HK-2 (cell line): ENCODE results near the gene FOXN3.
A peak's percentile ranks its signal among the peaks of the same experiment; 100 is the strongest.

Experiments
- DNase-seq: peaks from one replicate; pipeline ENCODE4 v3.0.0-alpha.2; 2018; ENCODE audit not compliant: unreplicated experiment

The FOXN3 gene

GRCh38 chr14:89249972-89250654, 166.9 kb downstream of the FOXN3 start:
- DNase-seq: no peak

- DNase-seq: peak; percentile 40
These were observed 167.9 kb downstream of the FOXN3 start for GRCh38 chr14:89249065-89249695.

- DNase-seq: no peak
These were observed 168.5 kb downstream of the FOXN3 start for GRCh38 chr14:89248411-89249064.

GRCh38 chr14:89247457-89248122, 169.4 kb downstream of the FOXN3 start:
- DNase-seq: no peak

- DNase-seq: no peak
These were observed 170.7 kb downstream of the FOXN3 start for GRCh38 chr14:89246290-89246689.

- no peak for DNase-seq
These were observed 171.2 kb downstream of the FOXN3 start for GRCh38 chr14:89245802-89246201.

- no peak for DNase-seq
These were observed 172.3 kb downstream of the FOXN3 start for GRCh38 chr14:89244720-89245119.

- DNase-seq: no peak
These were observed 173.3 kb downstream of the FOXN3 start for GRCh38 chr14:89243741-89244140.

GRCh38 chr14:89243286-89243685, 173.7 kb downstream of the FOXN3 start:
- no peak for DNase-seq

GRCh38 chr14:89242652-89243279, 174.3 kb downstream of the FOXN3 start:
- DNase-seq: no peak

GRCh38 chr14:89241934-89242651, 174.9 kb downstream of the FOXN3 start:
- DNase-seq: no peak

GRCh38 chr14:89241257-89241656, 175.8 kb downstream of the FOXN3 start:
- DNase-seq: no peak

GRCh38 chr14:89240414-89240813, 176.6 kb downstream of the FOXN3 start:
- no peak for DNase-seq

GRCh38 chr14:89239023-89239422, 178.0 kb downstream of the FOXN3 start:
- DNase-seq: no peak

- no peak for DNase-seq
These were observed 179.0 kb downstream of the FOXN3 start for GRCh38 chr14:89237921-89238529.

GRCh38 chr14:89236851-89237250, 180.2 kb downstream of the FOXN3 start:
- no peak for DNase-seq

- no peak for DNase-seq
These were observed 183.8 kb downstream of the FOXN3 start for GRCh38 chr14:89233184-89233583.

- DNase-seq: no peak
These were observed 184.6 kb downstream of the FOXN3 start for GRCh38 chr14:89232265-89233070.

- DNase-seq: no peak
These were observed 185.5 kb downstream of the FOXN3 start for GRCh38 chr14:89231426-89232113.
